GM23338 (cell line): Measurements from ENCODE around the gene CASTOR1. TPM values are rescaled to one million over a fixed set of nuclear protein-coding genes. Genes with fewer than 3 reads are reported as not detected.

Experiments
- ATAC-seq: fragments of 200-7000 bp; cut with Tn5 transposase; 3 replicates; pipeline ENCODE4 v1.9.1; 2020
- DNase-seq: peaks from one replicate; pipeline ENCODE4 v3.0.0-alpha.2; 2015; ENCODE audit warnings: low spot score
- H2AFZ ChIP-seq: fragments of 200-600 bp; sonication (generic); 2 replicates; pipeline ENCODE4 v1.8.0; 2016; ENCODE audit warnings: antibody characterized with exemption, mild to moderate bottlenecking, moderate library complexity
- H3F3A ChIP-seq: fragments of 200-600 bp; sonication (generic); replicated peaks from 2 replicates; pipeline ENCODE4 v1.8.0; 2017; ENCODE audit warnings: antibody characterized with exemption, mixed run types, low read depth
- H3K27ac ChIP-seq: fragments of 200-600 bp; sonication (generic); 2 replicates; pipeline ENCODE4 v1.6.1; 2016; ENCODE audit warnings: low read depth
- H3K27me3 ChIP-seq: fragments of 200-600 bp; sonication (generic); 2 replicates; pipeline ENCODE4 v1.8.0; 2016; ENCODE audit warnings: mild to moderate bottlenecking, mixed run types, moderate library complexity; ENCODE audit not compliant: insufficient read depth
- H3K36me3 ChIP-seq: fragments of 200-600 bp; sonication (generic); 2 replicates; pipeline ENCODE4 v1.8.0; 2016; ENCODE audit warnings: mild to moderate bottlenecking; ENCODE audit not compliant: insufficient read depth
- H3K4me1 ChIP-seq: fragments of 200-600 bp; sonication (generic); 2 replicates; pipeline ENCODE4 v1.8.0; 2016; ENCODE audit warnings: mild to moderate bottlenecking, moderate library complexity; ENCODE audit not compliant: insufficient read depth
- H3K4me2 ChIP-seq: fragments of 200-600 bp; sonication (generic); 2 replicates; pipeline ENCODE4 v1.7.1; 2017; ENCODE audit warnings: mixed run types
- H3K4me3 ChIP-seq: fragments of 200-600 bp; sonication (generic); 2 replicates; pipeline ENCODE4 v1.6.1; 2016; ENCODE audit warnings: mixed run types
- H3K79me2 ChIP-seq: fragments of 200-600 bp; sonication (generic); replicated peaks from 2 replicates; pipeline ENCODE4 v1.8.0; 2017; ENCODE audit warnings: mild to moderate bottlenecking; ENCODE audit not compliant: insufficient read depth
- H3K9me2 ChIP-seq: fragments of 200-600 bp; sonication (generic); 2 replicates; pipeline ENCODE4 v1.8.0; 2017; ENCODE audit not compliant: insufficient read depth
- H4K20me1 ChIP-seq: fragments of 200-600 bp; sonication (generic); replicated peaks from 2 replicates; pipeline ENCODE4 v1.8.0; 2017; ENCODE audit warnings: mild to moderate bottlenecking; ENCODE audit not compliant: insufficient read depth
- H3K27ac Mint-ChIP-seq: 2 replicates; pipeline ENCODE4 v1.8.0; 2020; ENCODE audit warnings: inconsistent platforms, mild to moderate bottlenecking, moderate library complexity, mixed read lengths
- H3K27me3 Mint-ChIP-seq: 3 replicates; pipeline ENCODE4 v1.8.0; 2022; ENCODE audit warnings: low read depth, mild to moderate bottlenecking, moderate library complexity, mixed read lengths, inconsistent platforms; ENCODE audit not compliant: insufficient read depth, poor library complexity
- H3K36me3 Mint-ChIP-seq: 3 replicates; pipeline ENCODE4 v1.8.0; 2021; ENCODE audit warnings: low read depth, mild to moderate bottlenecking, inconsistent platforms, moderate library complexity, mixed read lengths
- H3K4me1 Mint-ChIP-seq: 3 replicates; pipeline ENCODE4 v1.8.0; 2020; ENCODE audit warnings: mild to moderate bottlenecking, inconsistent platforms, mixed read lengths
- H3K4me3 Mint-ChIP-seq: 3 replicates; pipeline ENCODE4 v1.8.0; 2021; ENCODE audit warnings: moderate library complexity, mild to moderate bottlenecking, inconsistent platforms, mixed read lengths
- H3K9me3 Mint-ChIP-seq: 3 replicates; pipeline ENCODE4 v1.8.0; 2020; ENCODE audit warnings: moderate library complexity, mild to moderate bottlenecking, inconsistent platforms, mixed read lengths
- CREB1 ChIP-seq: fragments of 250-450 bp; sonication (Bioruptor Pico); IDR thresholded peaks from 2 replicates; pipeline ENCODE4 v1.5.0; 2020; ENCODE audit warnings: low read depth, mild to moderate bottlenecking, moderate library complexity
- CTCF ChIP-seq, 2 experiments: fragments of 200-600 bp in 1 of 2; sonication (generic) in 1 of 2; conservative IDR thresholded peaks; 2 replicates each; pipeline versions ENCODE4 v1.5.1 to v1.6.1; 2016 to 2017; ENCODE audit warnings: antibody characterized with exemption in 2 of 2, low read depth in 2 of 2, mild to moderate bottlenecking in 2 of 2, moderate library complexity in 1 of 2
- ETS1 ChIP-seq: IDR thresholded peaks from 2 replicates; pipeline ENCODE4 v1.6.1; 2016; ENCODE audit warnings: antibody characterized with exemption
- EZH2 ChIP-seq: fragments of 200-600 bp; sonication (generic); IDR thresholded peaks from one replicate; pipeline ENCODE4 v1.8.0; 2017; ENCODE audit warnings: antibody characterized with exemption, mild to moderate bottlenecking, low read depth; ENCODE audit not compliant: unreplicated experiment
- EZH2phosphoT487 ChIP-seq: fragments of 200-600 bp; sonication (generic); IDR thresholded peaks from one replicate; pipeline ENCODE4 v1.8.1; 2018; ENCODE audit warnings: antibody characterized with exemption; ENCODE audit not compliant: unreplicated experiment
- JUNB ChIP-seq: IDR thresholded peaks from one replicate; pipeline ENCODE4 v1.6.1; 2016; ENCODE audit warnings: antibody characterized with exemption; ENCODE audit not compliant: unreplicated experiment
- NANOG ChIP-seq: IDR thresholded peaks from 2 replicates; pipeline ENCODE4 v1.6.1; 2016; ENCODE audit warnings: antibody characterized with exemption, borderline replicate concordance
- POLR2AphosphoS5 ChIP-seq: IDR thresholded peaks from 2 replicates; pipeline ENCODE4 v1.6.1; 2016; ENCODE audit warnings: antibody characterized with exemption, low read depth
- REST ChIP-seq: IDR thresholded peaks from one replicate; pipeline ENCODE4 v1.6.1; 2018; ENCODE audit warnings: antibody characterized with exemption; ENCODE audit not compliant: unreplicated experiment
- STAT1 ChIP-seq: IDR thresholded peaks from one replicate; pipeline ENCODE4 v1.6.1; 2016; ENCODE audit warnings: antibody characterized with exemption; ENCODE audit not compliant: unreplicated experiment
- ZNF114 ChIP-seq: fragments of 250-450 bp; sonication (Bioruptor Pico); IDR thresholded peaks from 2 replicates; pipeline ENCODE4 v1.5.0; 2020; ENCODE audit warnings: mild to moderate bottlenecking, moderate library complexity
- polyA plus RNA-seq: library from polyadenylated mRNA; unstranded; fragments of >200 nt; fragmentation: Nextera tagmentation; extraction: Ambion mirVana; gene quantifications from 2 replicates; pipeline ENCODE4 v1.2.1, GENCODE V29; 2016
- total RNA-seq: library from RNA; depleted of rRNA; stranded (reverse); fragments of >200 nt; shearing (Covaris generic); gene quantifications from 2 replicates; pipeline ENCODE4 v1.2.3, GENCODE V29; 2014

The CASTOR1 gene
- total and polyA plus RNA-seq, 2 experiments from 2014 or later, result 11.3 to 23.2 TPM

GRCh38 chr22:30286331-30286730 is 3.0 kb downstream of the CASTOR1 start:
- H3K27ac Mint-ChIP-seq, result no peak overlapping the region
- Histone ChIP-seq H3K4me2 (no peak overlapping the region), H3K4me1 (peaks cover 14% of the 10 kb centered on the region; the same call in 1 of the 2 replicates), H3K36me3 (no peaks in the 10 kb centered on the region), H3K4me3 (no peak overlapping the region), H3K79me2 (no peaks in the 10 kb centered on the region), H4K20me1 (no peaks in the 10 kb centered on the region; the same call in 1 of the 2 replicates), H2AFZ (no peak overlapping the region), H3K27me3 (peaks cover 7% of the 10 kb centered on the region; the same call in 1 of the 2 replicates), H3F3A (peaks cover 11% of the 10 kb centered on the region), H3K9me2 (no peaks in the 10 kb centered on the region), H3K27ac (no peak overlapping the region)
- no peak overlapping the region for H3K4me3 Mint-ChIP-seq
- H3K4me1 Mint-ChIP-seq, result peaks cover 14% of the 10 kb centered on the region; the same call in 2 of the 3 replicates
- H3K27me3 Mint-ChIP-seq, result peaks cover 24% of the 10 kb centered on the region
- ATAC-seq (no peak), DNase-seq (no peak)
- H3K9me3 Mint-ChIP-seq, result no peaks in the 10 kb centered on the region
- TF ChIP-seq STAT1 (no peak), CTCF (conservative IDR thresholded peaks at IDR 0.05; ENCODE audit: low read depth in 2 of 2) (no peak), ETS1 (no peak), EZH2 (no peak), ZNF114 (CRISPR knock-in tag) (no peak), NANOG (no peak), EZH2phosphoT487 (no peak), CREB1 (CRISPR knock-in tag) (no peak), JUNB (no peak), POLR2AphosphoS5 (no peak), REST (no peak)
- no peaks in the 10 kb centered on the region for H3K36me3 Mint-ChIP-seq
